Upper lobe of right lung (tissue), 1 donor: ENCODE results near the gene CBFA2T3. TPM values are rescaled to one million over a fixed set of nuclear protein-coding genes. Genes with fewer than 3 reads are reported as not detected.

Experiments
- ATAC-seq: fragments of 200-7000 bp; cut with Tn5 transposase; one replicate; pipeline ENCODE4 v1.9.1; 2020; ENCODE audit warnings: mild to moderate bottlenecking, moderate library complexity
- DNase-seq: peaks from one replicate; pipeline ENCODE4 v3.0.0-alpha.2; 2020
- H3K27ac ChIP-seq: fragments of 200-600 bp; one replicate; pipeline ENCODE4 v1.8.0; 2022
- H3K27me3 ChIP-seq: fragments of 200-600 bp; one replicate; pipeline ENCODE4 v1.8.0; 2022; ENCODE audit warnings: mild to moderate bottlenecking
- H3K36me3 ChIP-seq: fragments of 200-600 bp; one replicate; pipeline ENCODE4 v1.8.0; 2022
- H3K4me1 ChIP-seq: fragments of 200-600 bp; one replicate; pipeline ENCODE4 v1.8.0; 2022
- H3K4me3 ChIP-seq: fragments of 200-600 bp; one replicate; pipeline ENCODE4 v1.8.0; 2022; ENCODE audit warnings: mild to moderate bottlenecking
- H3K9me3 ChIP-seq: fragments of 200-600 bp; one replicate; pipeline ENCODE4 v1.8.0; 2022
- CTCF ChIP-seq: fragments of 200-600 bp; IDR thresholded peaks from one replicate; pipeline ENCODE4 v1.8.0; 2022; ENCODE audit warnings: antibody characterized with exemption
- intact Hi-C: fragments of 100-400 bp; cut with DNase I; formaldehyde crosslinking; loops from one replicate; pipeline ENCODE4 v1.11.0; 2022
- total RNA-seq: library from RNA; stranded (reverse); fragmentation: NEBNext Ultra II Directional; extraction: Animal tissue kit (Norgen Biotek cat#: 25700); gene quantifications from one replicate; pipeline ENCODE4 v1.2.1, GENCODE V29; 2021
- donor health status: DM: no; HTN: yes; CAD: no; lungs with severe emphysema.

Gene CBFA2T3
- total RNA-seq, 1 donor from 2014 or later: 19.0 TPM

GRCh38 chr16:88939245-88939971 is 37.6 kb downstream of the CBFA2T3 start:
- Histone ChIP-seq H3K27ac (peak overlapping the region; percentile 78), H3K4me3 (peak overlapping the region; percentile 61), H3K36me3 (no peaks in the 10 kb centered on the region), H3K27me3 (peaks cover 14% of the 10 kb centered on the region), H3K9me3 (no peaks in the 10 kb centered on the region), H3K4me1 (peaks cover 29% of the 10 kb centered on the region)
- ATAC-seq (peak; percentile 21), DNase-seq (no peak)
- no peak for TF ChIP-seq CTCF
- intact Hi-C loops: no loop called here

- peak overlapping the region; percentile 61 for H3K4me3 ChIP-seq
- intact Hi-C loops: no loop called here
- H3K27me3 ChIP-seq: peaks cover 14% of the 10 kb centered on the region
- H3K4me1 ChIP-seq: peaks cover 29% of the 10 kb centered on the region
- DNase-seq (no peak), ATAC-seq (no peak)
- no peak for TF ChIP-seq CTCF
- no peaks in the 10 kb centered on the region for H3K36me3 ChIP-seq
- H3K27ac ChIP-seq: peak overlapping the region; percentile 78
- H3K9me3 ChIP-seq: no peaks in the 10 kb centered on the region
Observed at GRCh38 chr16:88938777-88939244, 38.2 kb downstream of the CBFA2T3 start.

GRCh38 chr16:88938119-88938776 is 38.8 kb downstream of the CBFA2T3 start:
- Histone ChIP-seq H3K27ac (no peak overlapping the region), H3K9me3 (no peaks in the 10 kb centered on the region), H3K27me3 (peaks cover 14% of the 10 kb centered on the region), H3K36me3 (no peaks in the 10 kb centered on the region), H3K4me3 (no peak overlapping the region), H3K4me1 (peaks cover 29% of the 10 kb centered on the region)
- TF ChIP-seq CTCF: no peak
- ATAC-seq (no peak), DNase-seq (no peak)
- intact Hi-C loops: no loop called here

GRCh38 chr16:88937206-88937621 is 39.8 kb downstream of the CBFA2T3 start:
- no peak for ATAC-seq
- H3K9me3 ChIP-seq: no peaks in the 10 kb centered on the region
- H3K4me1 ChIP-seq: peaks cover 29% of the 10 kb centered on the region
- intact Hi-C loops: no loop called here
- H3K27ac ChIP-seq: peak overlapping the region; percentile 63
- no peaks in the 10 kb centered on the region for H3K36me3 ChIP-seq
- DNase-seq: no peak
- TF ChIP-seq CTCF: no peak
- peaks cover 9% of the 10 kb centered on the region for H3K27me3 ChIP-seq
- H3K4me3 ChIP-seq: no peak overlapping the region

GRCh38 chr16:88936556-88937205 is 40.3 kb downstream of the CBFA2T3 start:
- H3K27me3 ChIP-seq: peaks cover 6% of the 10 kb centered on the region
- intact Hi-C loops: no loop called here
- no peaks in the 10 kb centered on the region for H3K36me3 ChIP-seq
- H3K9me3 ChIP-seq: no peaks in the 10 kb centered on the region
- DNase-seq (no peak), ATAC-seq (peak; percentile 37)
- no peak for TF ChIP-seq CTCF
- peak overlapping the region; percentile 63 for H3K27ac ChIP-seq
- no peak overlapping the region for H3K4me3 ChIP-seq
- H3K4me1 ChIP-seq: peaks cover 29% of the 10 kb centered on the region
